HepG2 (cell line): ENCODE measurements around the gene NT5C1B. TPM values are rescaled to one million over a fixed set of nuclear protein-coding genes. Genes with fewer than 3 reads are reported as not detected.
A peak's percentile ranks its signal among the peaks of the same experiment; 100 is the strongest.

ENCODE experiments used
- DDIT3 ChIP-seq: sonication (generic); formaldehyde crosslinking; IDR thresholded peaks from 2 replicates; pipeline ENCODE4 v1.4.0; 2020; ENCODE audit warnings: mild to moderate bottlenecking, missing genetic modification reagents
- FOSL1 ChIP-seq: sonication (generic); formaldehyde crosslinking; IDR thresholded peaks from 2 replicates; pipeline ENCODE4 v1.9.0; 2021; ENCODE audit warnings: missing genetic modification reagents, borderline replicate concordance
- HOXA5 ChIP-seq: sonication (generic); formaldehyde crosslinking; IDR thresholded peaks from 2 replicates; pipeline ENCODE4 v1.4.0; 2020; ENCODE audit warnings: missing genetic modification reagents
- MED1 ChIP-seq: sonication (generic); formaldehyde crosslinking; IDR thresholded peaks from 2 replicates; pipeline ENCODE4 v1.4.0; 2020; ENCODE audit warnings: missing genetic modification reagents
- RELA ChIP-seq: sonication (generic); formaldehyde crosslinking; IDR thresholded peaks from 2 replicates; pipeline ENCODE4 v1.4.0; 2020; ENCODE audit warnings: missing genetic modification reagents
- RNF219 ChIP-seq: sonication (generic); formaldehyde crosslinking; IDR thresholded peaks from 2 replicates; pipeline ENCODE4 v1.5.0; 2020; ENCODE audit warnings: mild to moderate bottlenecking, missing genetic modification reagents
- THAP9 ChIP-seq: sonication (generic); formaldehyde crosslinking; IDR thresholded peaks from 2 replicates; pipeline ENCODE4; 2020; ENCODE audit warnings: missing genetic modification reagents, mild to moderate bottlenecking, borderline replicate concordance
- XRCC5 ChIP-seq: fragments of 200-400 bp; formaldehyde crosslinking; optimal IDR thresholded peaks from 2 replicates; pipeline ENCODE3; 2017; ENCODE audit warnings: mild to moderate bottlenecking, low read length
- ZFAT ChIP-seq: sonication (generic); formaldehyde crosslinking; conservative IDR thresholded peaks from 2 replicates; pipeline ENCODE4 v1.8.1; 2023; ENCODE audit warnings: missing genetic modification reagents, inconsistent platforms
- ZNF143 ChIP-seq: sonication (generic); formaldehyde crosslinking; IDR thresholded peaks from 2 replicates; pipeline ENCODE4 v1.4.0; 2020; ENCODE audit warnings: missing genetic modification reagents
- ZNF18 ChIP-seq: sonication (generic); formaldehyde crosslinking; IDR thresholded peaks from 2 replicates; pipeline ENCODE4 v1.8.0; 2022; ENCODE audit warnings: mild to moderate bottlenecking, missing genetic modification reagents; ENCODE audit not compliant: insufficient replicate concordance
- ZNF335 ChIP-seq: sonication (generic); formaldehyde crosslinking; IDR thresholded peaks from 2 replicates; pipeline ENCODE4 v1.4.0; 2020; ENCODE audit warnings: missing genetic modification reagents
- ZNF431 ChIP-seq: sonication (generic); formaldehyde crosslinking; IDR thresholded peaks from 2 replicates; pipeline ENCODE4 v1.9.0; 2022; ENCODE audit warnings: missing genetic modification reagents, low read depth, mild to moderate bottlenecking, borderline replicate concordance
- ZNF558 ChIP-seq: sonication (generic); formaldehyde crosslinking; IDR thresholded peaks from 2 replicates; pipeline ENCODE4 v1.9.0; 2022; ENCODE audit warnings: mild to moderate bottlenecking, missing genetic modification reagents, borderline replicate concordance
- ZNF629 ChIP-seq: sonication (generic); formaldehyde crosslinking; conservative IDR thresholded peaks from 2 replicates; pipeline ENCODE4 v1.5.0; 2020; ENCODE audit warnings: missing genetic modification reagents
- ZNF704 ChIP-seq: sonication (generic); formaldehyde crosslinking; IDR thresholded peaks from 2 replicates; pipeline ENCODE4 v1.8.1; 2023; ENCODE audit warnings: mild to moderate bottlenecking, inconsistent platforms, moderate library complexity, missing genetic modification reagents, borderline replicate concordance
- ZNF792 ChIP-seq: IDR thresholded peaks from 2 replicates; pipeline ENCODE4 v1.6.1; 2016
- polyA plus RNA-seq, 8 experiments: library from polyadenylated mRNA; depleted of rRNA in 3 of 8; stranded (reverse) in 7 of 8; unstranded in 1 of 8; fragments of >200 nt; fragmentation: Illumina TruSeq in 4 of 8; extraction: Trizol in 4 of 8; gene quantifications; 2 replicates each; pipeline versions ENCODE4 v1.2.1 to v1.2.3, GENCODE V29; 2011 to 2016; ENCODE audit warnings: low read depth in 4 of 8, missing spikeins in 1 of 8, mixed read lengths in 1 of 8; ENCODE audit not compliant: insufficient read depth in 1 of 8
- total RNA-seq, 5 experiments: library from RNA; depleted of rRNA; stranded (reverse); fragments of >200 nt; fragmentation: Illumina TruSeq; extraction: Trizol; gene quantifications; 2 replicates each; pipeline ENCODE4 v1.2.3, GENCODE V29; 2016; ENCODE audit warnings: low read depth in 1 of 5

Gene NT5C1B
- total and polyA plus RNA-seq, 2 of the 13 experiments (the other 11 are each of a cell fraction or from before 2014, with no cell fraction given): not detected

GRCh38 chr2:18560797-18561085, 28.6 kb downstream of the NT5C1B start (continued):
- no peak for TF ChIP-seq ZNF18 (CRISPR knock-in tag)
- TF ChIP-seq ZNF792 (CRISPR knock-in tag): no peak
- TF ChIP-seq ZNF558 (CRISPR knock-in tag): no peak
- 0 out of 2 replicates have a peak, but pooled peaks have one; percentile 37 for TF ChIP-seq HOXA5 (CRISPR knock-in tag)
- no peak for TF ChIP-seq ZNF431 (CRISPR knock-in tag)
- no peak for TF ChIP-seq ZNF143 (CRISPR knock-in tag)
- no peak for TF ChIP-seq ZNF704 (CRISPR knock-in tag)
- TF ChIP-seq RNF219 (CRISPR knock-in tag): no peak
- TF ChIP-seq RELA (CRISPR knock-in tag): no peak
- no peak for TF ChIP-seq ZNF335
- TF ChIP-seq XRCC5: no peak
- TF ChIP-seq THAP9 (CRISPR knock-in tag): no peak
- no peak for TF ChIP-seq ZFAT (CRISPR knock-in tag)
- TF ChIP-seq FOSL1: no peak
- no peak for TF ChIP-seq ZNF629 (CRISPR knock-in tag)
- TF ChIP-seq MED1: no peak
- no peak for TF ChIP-seq DDIT3
